HG03378 (cell line): Measurements from ENCODE around the gene PCID2.

Experiments
- ATAC-seq: cut with Tn5 transposase; IDR thresholded peaks from one replicate; pipeline ENCODE4 v1.9.1; 2021; ENCODE audit warnings: mild to moderate bottlenecking, moderate library complexity; ENCODE audit not compliant: unreplicated experiment

The PCID2 gene

DNA sequence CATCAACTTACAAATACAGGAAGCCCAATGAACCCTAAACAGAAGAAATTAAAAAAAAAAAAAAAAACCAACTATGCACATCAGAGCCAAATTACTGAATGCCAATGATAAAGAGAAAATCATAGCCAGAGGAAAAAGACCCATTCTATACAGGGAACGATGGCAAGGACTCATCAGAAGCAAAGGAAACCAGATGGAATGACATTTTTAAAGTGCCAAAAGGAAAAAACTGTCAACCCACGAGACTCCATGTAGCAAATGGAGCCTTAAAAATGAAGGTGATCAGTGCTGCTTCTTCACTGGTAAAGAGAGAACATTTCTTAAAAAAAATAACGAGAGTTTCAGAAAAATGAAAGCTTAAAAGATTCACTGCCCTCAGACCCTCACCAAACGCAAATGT, 18.3 kb downstream of the PCID2 start:
- no peak for ATAC-seq

DNA sequence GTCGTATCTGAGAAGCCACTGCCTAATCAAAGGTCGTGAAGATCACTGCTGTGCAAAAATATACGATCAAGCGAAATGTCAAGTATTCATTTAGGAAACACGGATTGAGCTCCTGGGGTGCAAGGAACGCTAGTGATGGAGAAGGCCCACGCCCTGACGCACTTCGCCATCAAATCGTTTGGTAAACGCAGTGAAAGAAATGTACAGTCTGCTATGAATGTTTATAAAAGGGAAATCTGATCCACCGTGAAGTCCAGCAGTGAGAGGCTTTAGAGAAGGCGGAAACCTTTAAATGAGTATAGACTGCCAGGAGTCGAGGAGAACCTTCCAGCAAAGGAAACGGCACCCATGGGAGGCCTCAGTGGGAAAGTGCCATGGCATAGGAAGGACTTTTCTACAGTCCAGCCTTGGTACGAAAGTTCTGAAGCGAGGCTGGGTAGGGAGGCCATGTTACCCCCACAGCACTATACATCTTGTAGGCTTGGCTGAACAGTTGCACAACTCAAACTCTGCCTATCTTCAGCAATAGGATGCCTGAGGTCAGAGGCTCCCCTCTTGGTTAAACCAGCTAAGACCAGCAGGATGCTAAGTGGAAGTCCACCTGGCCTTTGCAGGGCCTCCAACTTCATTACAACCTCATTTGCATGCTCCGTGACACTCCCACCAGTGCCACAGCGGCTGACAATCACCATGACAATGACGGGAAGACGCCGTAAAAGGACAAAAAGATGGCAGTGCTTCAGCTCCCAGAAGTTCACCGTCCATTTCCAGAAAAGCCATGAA, 20.4 kb downstream of the PCID2 start:
- no peak for ATAC-seq

DNA sequence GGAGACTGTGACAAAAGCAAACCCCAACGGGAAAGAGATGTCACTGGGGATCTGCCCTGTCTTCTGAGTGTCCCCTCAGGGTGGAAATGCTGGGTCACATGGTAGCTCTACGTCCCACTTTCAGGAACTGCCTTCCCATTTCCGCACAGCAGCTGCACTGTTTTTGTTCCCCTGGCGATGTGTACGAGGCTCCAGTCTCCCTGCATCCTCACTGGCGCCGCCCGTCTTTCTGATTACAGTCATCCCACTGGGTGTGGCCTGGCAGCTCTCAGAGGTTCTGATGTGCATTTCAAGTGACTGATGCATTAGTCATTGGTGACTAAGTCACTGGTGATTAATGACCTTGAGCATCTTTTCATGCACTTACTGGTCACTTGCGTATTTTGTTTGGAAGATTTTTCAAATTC, 21.2 kb downstream of the PCID2 start:
- no peak for ATAC-seq

DNA sequence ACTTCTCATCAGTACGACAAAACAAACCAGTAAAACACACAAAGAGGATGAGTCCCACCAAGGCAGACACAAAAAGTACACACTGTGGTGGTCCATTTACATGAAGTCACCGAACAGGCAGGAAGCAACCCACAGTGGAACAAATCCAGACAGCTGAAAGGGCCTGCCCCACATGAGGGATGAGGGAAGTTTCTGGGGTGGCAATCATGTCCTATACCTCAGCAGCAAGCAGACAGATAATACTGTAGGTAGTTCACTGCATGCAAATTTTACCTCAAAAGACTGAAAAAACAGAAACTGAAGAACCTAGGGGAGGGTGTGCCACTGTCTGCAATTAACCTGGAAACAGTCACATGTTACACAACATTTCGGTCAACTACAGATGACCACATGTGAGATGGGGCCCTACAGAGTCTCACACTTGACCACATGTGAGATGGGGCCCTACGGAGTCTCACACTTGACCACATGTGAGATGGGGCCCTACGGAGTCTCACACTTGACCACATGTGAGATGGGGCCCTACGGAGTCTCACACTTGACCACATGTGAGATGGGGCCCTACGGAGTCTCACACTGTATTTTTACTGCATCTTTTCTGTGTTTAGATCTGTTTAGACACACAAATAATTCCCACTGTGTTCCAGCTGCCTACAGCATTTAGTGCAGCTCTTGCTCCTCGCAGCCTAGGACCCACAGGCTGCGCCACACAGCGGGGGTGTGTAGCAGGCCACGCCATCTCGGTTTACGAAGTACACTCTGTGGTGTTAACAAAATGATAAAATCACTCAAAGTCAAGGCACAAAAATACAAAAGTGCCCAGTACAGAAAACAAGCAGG, 22.2 kb downstream of the PCID2 start:
- ATAC-seq = no peak

DNA sequence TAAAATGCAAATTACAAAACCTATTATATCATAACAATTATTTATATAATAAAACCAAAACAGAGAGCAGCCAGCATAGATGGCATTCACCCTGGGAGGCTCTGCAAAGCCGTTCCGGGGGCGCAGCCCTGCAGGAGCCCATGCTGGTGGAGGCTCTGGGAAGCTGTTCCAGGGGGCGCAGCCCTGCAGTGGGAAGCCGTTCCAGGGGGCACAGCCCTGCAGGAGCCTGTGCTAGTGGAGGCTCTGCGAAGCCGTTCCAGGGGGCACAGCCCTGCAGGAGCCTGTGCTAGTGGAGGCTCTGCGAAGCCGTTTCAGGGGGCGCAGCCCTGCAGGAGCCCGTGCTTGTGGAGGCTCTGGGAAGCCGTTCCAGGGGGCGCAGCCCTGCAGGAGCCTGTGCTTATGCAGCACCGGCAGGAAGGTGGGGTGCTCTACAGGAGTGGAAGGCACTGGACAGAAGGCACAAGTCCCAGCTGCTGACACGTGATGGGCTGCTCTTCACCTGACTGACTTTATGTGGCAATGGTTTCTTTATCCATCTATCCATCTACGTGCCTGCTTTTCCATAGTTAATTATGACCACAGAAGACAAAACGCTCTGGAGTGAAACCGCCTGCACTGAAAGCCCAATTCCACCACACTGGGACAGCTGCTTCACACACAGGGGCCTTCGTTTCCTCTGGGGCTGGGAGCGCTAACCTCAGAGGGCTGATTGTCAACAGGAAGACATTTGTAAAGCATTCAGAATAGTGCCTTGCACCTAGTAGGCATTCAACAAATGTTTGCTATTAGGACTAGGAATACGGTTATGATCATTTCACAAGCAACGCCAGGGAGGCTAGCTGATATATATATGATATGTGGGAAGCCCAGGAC, 23.7 kb downstream of the PCID2 start:
- no peak for ATAC-seq

DNA sequence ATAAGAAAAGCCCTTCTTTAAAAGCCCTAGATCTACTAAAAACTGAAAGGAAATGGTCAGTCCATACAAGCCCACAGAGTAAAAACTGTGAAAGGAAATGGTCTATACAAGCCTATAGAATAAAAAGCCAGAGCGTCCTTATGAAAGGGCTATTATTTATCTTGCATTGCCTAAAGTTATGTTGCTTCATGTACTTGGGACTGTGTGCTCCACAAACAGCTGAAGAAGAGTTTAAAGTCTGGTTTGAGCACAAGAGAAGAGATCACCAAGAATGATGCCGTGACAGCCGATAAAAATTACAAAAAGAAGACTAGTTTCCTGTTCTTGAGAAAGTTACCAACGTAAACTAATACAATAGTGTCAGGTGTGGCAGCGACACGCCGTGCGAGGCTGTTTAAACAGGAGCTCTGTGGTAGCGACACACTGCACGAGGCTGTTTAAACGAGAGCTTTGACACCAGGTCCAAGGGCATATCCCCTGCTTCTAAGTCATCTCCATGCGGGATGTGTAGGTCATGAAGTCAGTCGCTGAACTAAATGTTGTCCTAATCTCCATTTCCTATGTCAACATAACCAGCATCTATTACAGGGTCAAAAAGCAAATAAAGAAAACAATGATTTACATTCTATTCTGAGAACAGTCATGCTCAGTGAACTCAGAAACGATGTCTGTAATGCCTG, 24.9 kb downstream of the PCID2 start:
- ATAC-seq = no peak

DNA sequence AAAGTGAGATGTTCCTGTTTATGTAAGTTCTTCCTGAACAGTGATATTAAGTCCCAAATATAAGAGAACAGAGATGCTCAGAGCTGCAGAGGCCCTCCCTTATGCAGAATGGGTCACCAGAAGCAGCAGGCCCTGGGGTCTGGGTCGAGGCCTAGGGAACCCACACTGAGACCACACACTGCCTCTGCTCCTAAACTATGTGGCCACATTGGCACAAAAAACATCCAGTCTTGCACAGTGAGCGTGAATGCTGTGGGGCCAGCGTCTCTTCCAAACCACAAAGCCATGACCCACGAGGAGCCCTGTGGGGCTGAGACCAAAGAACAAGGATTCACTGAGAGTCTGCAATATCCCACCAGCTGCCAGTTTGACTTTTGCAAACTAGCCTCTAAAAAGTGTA, 26.4 kb downstream of the PCID2 start:
- ATAC-seq = no peak

DNA sequence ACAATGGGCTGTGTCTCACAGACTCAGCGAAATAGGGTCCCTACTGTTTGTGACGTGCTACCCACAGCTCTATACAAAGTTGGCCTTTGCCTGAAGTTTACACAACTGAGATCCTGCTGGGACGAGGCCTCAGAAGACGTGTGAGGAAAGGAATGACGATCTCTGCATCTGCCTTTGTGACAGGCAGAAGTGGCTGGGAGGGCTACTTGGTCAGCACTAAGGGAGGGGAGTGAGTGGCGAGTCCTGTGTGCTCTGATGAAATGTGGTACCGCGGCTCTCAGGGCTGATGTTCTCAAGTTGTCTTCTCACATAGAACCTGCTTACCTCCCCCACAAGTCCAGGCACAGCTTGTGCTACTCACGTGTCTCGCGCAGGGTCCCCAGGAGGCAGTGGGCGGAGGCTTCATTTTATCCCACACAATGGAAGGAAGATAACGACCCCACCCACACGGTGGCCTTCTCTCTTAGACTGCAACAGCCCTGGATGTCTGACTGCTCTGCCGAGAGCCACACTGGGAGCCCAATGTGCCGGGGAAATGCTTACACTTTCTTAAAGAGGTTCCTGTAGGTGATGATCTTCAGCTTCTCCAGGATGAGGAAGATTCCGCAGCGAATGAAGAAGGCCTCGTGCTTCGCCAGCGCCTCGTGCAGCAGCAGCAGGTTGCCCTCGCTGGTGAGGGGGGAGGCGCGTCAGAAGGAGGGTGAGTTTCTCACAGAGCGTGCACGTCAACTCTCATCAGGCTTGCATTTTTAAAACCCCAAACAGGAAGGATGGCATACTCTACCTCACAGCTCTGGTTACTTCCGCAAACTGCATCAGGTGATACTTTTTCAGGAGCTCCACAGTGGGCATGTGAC, 28.9 kb downstream of the PCID2 start:
- no peak for ATAC-seq

DNA sequence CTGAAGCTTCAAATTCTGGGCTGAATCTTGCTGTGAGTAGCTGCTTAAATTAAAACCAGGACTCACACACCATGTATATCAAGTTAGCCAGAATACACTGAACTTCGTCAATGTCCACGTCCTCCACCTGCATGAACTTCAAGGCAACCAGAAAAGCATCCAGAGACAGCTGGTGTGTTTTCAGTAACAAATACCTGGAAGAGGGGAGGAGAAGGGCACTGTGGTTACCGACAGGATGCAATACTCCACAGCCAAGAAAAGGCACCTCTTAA, 29.6 kb downstream of the PCID2 start:
- no peak for ATAC-seq

DNA sequence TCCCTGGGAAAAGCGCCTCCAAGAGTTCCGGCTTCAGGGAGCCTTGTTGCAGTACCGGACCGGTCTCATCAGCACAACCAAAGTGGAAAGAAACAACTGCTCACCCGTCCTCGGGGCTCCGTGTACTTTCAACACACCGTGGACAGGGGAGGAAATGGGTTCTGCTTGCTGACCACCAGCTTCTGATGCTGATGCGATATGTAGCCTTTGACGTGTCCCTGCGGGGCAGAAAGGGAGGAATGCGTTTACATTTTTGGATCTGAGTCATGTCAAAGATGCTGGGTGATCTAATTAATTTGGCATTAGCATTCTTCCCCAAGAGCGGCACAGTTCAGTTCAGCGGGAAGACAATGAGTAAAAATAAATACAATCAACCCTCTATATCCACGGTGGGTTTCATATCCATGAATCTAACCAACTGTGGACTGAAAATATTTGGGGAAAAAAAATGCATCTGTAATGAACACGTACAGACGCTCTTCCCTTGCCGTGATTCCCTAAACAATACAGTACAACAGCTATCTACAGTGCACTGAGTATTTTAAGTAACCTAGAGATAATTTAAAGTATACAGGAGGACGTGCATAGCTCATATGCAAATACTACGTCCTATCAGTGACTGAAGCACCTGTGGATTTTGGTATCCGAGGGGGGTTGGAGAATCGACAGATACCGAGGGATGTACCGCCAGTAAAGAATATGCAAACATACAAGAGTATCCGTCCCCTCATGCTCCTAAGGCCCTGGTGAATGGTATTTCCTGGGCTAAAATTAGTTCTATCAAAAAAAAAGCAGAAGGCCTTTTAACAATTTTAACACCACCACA, 30.2 kb downstream of the PCID2 start:
- ATAC-seq = no peak

DNA sequence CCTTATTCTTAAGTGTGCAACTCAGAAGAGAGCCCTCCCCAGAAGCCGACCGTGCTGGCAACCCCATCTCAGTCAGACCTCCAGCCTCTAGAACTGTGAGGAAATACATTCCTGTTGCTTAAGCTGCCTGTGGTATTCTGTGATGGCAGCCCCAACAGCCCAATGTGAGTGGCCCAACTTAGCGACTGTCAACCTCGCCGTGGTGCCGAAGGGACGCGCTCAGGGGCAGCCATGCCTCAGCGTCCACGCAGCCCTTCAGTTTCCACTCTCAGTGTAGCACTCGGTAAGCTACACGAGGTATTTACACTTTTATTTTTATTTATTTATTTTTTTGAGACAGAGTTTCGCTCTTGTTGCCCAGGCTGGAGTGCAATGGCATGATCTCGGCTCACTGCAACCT, 31.6 kb downstream of the PCID2 start:
- no peak for ATAC-seq

DNA sequence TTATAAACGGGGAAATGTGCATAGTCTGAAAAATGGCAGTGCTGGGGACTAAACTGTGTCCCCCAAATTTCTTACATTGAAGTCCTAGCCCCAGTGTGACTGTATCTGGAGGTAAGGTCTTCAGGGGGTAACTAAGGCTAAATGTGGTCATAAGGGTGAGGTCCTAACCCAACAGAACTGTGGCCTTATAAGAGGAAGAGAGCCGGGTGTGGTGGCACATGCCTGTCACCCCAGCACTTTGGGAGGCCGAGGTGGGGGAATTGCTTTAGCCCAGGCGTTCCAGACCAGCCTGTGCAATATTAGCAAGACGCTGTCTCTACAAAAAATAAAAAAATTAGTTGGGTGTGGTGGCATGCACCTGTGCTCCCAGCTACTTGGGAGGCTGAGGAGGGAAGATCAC, 32.2 kb downstream of the PCID2 start:
- ATAC-seq = no peak

DNA sequence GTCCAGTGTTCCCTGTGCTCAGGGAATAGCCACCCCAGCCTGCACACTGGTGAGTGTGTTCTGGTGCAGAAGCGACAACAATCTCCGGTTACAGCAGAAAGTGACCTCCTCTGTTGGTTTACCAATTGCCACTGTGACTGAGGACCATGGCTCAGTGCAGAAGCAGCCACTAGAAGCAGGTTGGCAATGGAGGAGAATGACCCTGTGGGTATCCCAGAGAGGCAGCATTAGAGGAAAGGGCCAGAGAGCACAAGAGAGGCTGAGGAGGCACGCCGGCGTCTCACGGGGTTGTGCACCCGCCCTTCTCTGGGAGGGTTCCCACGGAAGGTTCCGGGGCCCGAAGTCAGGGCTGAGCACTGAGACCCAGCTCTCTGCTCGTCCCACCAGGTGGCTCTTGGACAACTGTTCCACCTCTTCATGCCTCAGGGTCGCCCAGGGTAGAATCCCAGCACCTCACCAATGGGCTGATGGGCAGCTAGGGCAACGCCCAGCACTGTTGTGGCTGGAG, 36.0 kb downstream of the PCID2 start:
- ATAC-seq = no peak

DNA sequence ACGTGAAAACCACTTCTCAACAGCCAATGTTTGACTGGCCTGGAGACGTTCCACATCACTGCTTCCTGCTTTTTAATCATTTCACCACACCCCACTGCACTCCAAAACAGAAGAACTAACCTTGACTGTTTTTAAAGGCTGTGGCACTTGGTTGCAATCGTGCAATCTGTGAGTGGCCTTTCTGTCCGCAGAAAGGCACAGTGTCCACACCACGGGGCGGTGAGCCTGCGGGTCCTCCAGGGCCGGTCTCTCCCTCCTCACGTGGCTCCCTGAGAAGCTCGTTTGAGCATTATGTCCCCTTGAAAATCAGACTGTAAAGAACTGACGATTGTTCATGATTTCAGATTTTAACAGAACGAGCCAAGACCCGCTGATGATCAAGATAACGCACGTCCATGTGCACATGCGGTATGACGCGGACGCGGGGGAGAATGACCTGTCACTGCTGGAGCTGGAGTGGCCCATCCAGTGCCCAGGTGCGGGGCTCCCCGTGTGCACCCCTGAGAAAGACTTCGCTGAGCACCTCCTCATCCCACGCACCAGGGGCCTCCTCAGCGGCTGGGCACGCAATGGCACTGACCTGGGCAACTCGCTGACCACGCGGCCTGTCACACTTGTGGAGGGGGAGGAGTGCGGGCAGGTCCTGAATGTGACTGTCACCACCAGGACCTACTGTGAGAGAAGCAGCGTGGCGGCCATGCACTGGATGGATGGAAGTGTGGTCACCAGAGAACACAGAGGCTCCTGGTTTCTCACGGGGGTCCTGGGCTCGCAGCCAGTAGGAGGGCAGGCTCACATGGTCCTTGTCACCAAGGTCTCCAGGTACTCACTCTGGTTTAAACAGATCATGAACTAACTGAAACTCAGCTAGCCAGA, 37.0 kb downstream of the PCID2 start:
- ATAC-seq = no peak

DNA sequence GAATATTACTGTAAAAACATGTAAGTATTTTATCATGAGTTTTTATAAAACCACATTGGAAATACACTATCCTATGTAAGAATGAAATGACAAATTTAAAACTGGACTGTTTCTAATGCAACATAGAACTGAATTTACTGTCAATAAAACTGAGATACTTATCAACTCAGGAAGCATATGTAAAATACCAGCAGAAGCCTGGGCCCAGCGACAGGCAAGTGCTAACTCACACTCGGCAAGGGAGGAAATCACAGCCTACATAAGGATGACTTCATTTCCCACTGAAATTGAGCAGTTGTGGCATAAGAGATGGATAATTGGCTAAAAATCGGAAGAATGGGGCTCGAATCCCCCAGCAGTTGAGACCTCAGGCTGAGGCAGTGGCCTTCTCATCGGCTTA, 38.0 kb downstream of the PCID2 start:
- ATAC-seq = no peak

DNA sequence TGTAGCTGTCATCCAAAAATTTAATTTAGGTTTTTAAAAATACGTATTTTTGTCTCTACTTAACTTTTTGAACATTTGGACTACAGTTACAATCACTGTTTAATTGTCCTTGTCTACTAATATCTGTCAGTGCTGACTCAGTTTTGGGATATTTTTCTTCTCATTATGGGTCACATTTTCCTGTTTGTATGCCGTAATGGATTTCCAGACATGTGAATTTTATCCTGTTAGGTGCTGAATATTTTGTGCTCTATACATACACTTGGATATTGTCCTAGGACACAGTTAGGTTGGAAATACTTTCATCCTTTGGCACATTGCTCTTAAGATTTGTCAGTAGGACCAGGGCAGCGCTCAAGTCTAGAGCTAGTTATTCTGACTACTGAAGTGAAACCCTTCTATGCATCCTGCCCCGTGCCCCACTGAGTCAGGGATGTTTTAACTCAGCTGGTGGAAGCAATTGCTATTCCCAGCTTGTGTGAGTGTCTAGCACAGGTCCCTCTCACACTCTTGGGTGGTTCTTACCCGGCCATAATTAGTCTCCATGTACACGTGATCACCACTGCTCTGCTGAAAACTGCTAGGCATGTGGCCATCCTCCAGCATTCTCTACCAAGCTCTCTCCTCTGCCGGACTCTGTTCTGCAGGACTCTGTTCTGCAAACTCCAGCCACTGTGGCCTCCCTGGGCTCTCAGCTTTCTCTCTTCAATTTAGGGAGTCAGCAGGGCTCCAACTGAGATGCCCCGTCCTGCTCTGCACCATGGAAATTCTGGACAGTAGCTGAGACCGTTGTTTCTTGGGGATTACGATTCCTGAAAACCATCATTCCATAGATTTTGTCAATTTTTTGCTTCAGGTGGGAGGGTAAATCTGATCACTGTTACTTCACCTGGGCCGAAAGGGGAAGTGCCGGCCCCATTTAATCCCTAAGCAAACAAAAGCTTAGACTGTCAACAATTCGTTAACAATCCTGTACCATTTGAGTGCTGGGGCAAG, 38.9 kb downstream of the PCID2 start:
- no peak for ATAC-seq

DNA sequence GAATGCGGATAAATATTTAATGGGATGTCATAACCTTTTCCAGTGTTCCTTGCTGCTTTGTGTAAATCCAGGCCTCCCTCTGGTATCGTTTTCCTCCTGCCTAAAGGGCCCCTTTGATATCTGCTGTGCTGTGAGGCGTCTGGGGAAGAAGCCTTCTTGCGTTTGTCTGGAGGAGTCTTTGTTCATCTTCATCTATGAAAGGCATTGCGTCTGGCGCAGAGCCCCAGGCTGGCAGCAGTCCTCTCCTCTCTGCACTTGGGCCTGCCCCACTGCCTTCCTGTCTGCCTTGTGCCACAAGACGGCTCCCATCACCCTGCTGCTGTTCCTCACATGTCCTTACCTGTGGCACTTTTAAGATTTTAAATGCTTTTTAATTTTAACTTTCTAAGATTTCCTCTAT, 40.3 kb downstream of the PCID2 start:
- ATAC-seq = no peak
